Putamen (tissue), 1 donor: ENCODE measurements around the gene CPED1.
"Not testable (repeated sequence)": the region's sequence is repeated elsewhere in the genome, so short reads cannot be mapped to it uniquely, and the experiment has no call there.

Source experiments
- DNase-seq: peaks from one replicate; pipeline ENCODE4 v3.0.0-alpha.2; 2016; ENCODE audit warnings: low spot score

CPED1 gene

DNA sequence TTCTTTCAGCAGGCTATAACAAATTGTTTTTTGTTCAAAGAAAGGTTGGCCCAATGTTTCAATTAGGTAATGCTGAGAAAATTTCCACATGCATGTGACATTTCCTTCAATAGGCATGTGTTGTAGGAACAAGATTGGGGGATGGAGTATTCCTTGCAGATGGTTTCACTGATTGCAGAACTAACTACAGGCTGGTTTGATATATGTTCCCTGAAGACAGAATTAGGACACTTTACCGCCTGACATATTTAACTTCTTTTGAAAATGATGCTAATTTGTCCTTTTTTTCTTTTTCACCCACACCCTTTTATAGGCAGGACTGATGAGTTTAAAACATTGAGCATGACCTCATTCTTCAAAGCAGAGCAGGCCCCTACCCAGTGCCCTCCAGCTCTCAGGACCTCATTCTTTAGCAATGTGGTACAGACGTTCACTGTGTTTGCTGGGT, 163.3 kb downstream of the CPED1 start:
- DNase-seq, result peak; percentile 7

DNA sequence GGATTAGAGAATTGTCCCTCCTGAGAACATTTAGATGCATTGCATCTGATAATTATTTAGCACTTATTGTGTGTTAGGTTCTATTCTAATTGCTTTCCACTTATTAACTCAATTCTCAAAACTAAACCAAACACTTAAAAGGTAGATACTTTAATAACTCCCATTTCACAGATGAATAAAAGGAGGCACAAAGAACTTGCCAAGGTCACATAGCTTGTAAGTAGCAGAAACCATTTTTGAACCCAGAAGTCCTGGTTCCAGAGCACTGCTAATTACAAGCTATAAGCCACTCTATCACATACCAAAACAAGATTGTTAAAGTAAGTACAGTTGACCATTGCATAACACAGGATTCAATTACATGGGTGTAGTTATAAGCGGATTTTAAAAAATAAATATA, 164.9 kb downstream of the CPED1 start:
- DNase-seq, result no peak

DNA sequence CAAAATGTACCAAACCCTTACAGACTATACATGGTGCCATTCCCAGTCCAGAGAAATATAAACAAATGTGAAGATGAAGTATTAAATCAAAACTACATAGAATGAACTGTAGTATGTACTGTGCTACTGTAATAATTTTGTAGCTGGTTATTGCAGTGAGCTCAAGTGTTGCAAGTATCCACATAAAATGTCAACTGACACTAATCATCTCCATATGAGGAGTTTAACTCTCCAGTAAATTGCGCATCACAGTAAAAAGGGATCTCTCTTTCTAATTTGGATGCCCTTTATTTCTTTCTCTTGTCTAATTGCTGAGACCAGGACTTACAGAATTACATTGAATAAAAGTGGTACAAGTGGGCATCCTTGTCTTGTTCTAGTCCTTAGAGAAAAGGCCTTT, 165.5 kb downstream of the CPED1 start:
- no peak for DNase-seq

GRCh38 chr7:121156825-121157224, 168.3 kb downstream of the CPED1 start:
- no peak for DNase-seq

- DNase-seq, result no peak
These were observed 168.8 kb downstream of the CPED1 start for GRCh38 chr7:121157341-121157751.

DNA sequence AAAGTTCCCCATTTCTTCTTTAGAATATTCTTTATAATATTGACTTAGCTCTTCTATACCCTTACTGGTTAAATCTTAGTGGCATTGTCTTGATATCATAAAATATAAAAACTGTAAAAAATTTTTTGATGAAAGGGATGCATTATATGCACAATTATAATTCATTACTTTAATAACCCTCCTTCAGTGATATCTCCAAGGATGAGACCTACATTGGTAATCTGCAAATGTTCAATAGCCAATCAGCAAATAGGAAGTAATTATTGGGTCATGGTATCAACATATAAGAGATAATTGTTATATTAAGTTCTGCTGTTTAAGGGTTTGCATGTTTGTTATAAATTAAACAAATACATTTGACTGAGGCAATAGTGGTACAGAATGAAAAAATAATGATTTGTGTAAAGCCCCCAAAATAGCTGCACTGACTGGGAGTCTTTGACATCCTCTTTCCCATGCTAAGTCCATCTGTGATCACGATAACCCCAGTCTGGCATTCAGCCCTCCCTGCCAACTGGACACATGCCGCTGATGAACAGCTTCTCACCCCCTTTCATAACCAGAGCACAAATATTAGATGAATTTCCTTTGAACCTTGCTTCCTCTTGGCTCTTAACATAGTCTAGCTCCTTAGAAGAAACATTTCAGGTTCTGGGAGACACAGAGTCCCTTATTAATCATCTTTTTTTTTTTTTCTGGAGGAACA, 169.5 kb downstream of the CPED1 start:
- no peak for DNase-seq

- DNase-seq, result no peak
These were observed 170.2 kb downstream of the CPED1 start for GRCh38 chr7:121158665-121159064.

GRCh38 chr7:121159553-121159952, 171.0 kb downstream of the CPED1 start:
- no peak for DNase-seq

DNA sequence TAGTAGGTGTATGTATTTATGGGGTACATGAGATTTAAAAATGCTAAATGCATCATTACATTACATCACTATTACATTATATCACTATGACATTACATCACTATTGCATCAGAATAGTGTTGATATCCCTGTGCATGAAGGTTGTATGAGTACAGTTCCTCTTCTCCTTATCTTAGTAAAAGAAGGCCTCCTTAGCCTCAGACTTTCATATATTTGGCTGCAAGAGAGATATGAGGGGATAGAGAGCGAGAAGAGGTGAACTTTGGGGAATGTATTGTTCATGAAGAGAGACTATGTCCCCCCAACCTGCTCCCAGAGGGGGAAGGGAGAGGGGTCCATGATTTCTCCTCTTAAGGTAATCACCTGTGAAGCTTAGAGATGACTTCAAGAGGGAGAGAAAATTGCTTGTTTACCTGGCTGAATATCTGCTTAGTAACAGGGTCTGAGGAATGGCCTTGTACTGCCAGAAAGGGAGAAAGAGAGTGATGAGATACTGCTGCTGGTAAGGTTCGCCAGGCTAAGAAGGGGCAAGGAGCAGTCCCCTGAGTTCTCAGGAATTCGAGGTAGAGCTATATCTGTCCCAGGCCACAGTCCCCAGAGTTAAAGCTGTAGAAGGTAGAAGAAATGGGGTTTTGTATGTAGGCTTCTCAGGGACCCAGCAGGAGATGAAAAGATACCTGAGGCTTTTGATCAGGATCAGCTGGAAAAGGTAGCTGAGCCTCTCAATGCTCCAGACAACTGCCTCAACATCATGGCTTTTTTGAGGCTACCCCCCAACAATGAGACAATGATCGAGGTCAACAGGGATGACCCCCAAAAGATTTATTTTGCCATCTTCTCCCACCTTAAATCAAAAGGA, 171.9 kb downstream of the CPED1 start:
- DNase-seq, result no peak

GRCh38 chr7:121163699-121164098, 175.2 kb downstream of the CPED1 start:
- no peak for DNase-seq

GRCh38 chr7:121164247-121164646, 175.7 kb downstream of the CPED1 start:
- no peak for DNase-seq

DNA sequence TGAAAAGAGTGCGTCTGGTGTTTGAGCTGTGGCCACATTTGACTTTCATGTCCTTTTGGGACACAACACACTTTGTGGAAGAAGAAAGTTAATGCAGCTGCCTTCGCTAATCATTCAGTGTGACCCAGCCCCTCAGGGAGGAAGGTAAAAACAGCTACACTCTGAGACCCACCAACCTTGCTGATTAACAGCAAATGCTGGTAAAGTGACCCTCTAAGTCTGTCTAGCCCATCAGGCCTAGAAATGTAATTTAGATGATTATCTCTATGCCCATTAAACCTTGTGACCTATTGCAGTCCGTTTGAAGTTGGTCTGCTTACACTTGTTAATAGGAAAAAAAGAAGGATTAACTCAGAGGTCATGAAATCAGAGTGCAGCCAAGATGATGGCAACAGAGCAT, 178.4 kb downstream of the CPED1 start:
- DNase-seq, result no peak

DNA sequence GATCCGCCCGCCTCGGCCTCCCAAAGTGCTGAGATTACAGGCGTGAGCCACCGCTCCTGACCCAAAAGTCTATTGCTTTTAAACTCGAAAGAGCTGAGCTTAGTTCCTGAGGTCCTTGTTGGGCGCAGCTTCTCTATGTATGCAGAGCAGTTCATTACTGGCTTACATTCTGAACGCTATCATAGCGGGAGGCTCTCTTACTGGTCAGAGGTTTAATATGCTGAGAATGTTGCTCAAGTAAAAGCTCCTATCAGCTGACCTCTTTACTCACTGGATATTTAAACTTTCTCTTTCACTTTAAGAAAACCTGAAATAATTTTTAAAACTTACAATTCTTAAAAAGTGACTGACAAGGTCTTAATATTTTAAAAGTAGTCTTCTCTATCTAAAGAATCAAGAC, 179.5 kb downstream of the CPED1 start:
- no peak for DNase-seq

GRCh38 chr7:121169469-121169868, 181.0 kb downstream of the CPED1 start:
- no peak for DNase-seq

DNA sequence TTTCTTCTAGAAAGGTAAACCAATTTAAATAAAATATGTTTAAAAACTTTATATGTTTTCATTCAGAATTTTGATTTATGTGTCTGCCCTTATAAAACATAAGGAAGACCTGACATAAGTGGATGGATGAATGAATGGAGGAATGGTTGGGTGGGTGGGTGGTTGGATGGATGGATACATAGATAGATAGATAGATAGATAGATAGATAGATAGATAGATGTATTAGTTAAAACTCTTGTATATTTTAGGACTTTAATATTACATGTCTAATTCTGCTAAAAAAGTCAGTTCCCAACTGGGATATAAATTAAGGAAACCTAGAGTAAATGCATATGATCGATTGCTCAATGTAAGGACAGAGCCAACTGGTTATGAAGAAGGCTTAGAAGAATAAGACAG, 184.0 kb downstream of the CPED1 start:
- DNase-seq, result no peak

DNA sequence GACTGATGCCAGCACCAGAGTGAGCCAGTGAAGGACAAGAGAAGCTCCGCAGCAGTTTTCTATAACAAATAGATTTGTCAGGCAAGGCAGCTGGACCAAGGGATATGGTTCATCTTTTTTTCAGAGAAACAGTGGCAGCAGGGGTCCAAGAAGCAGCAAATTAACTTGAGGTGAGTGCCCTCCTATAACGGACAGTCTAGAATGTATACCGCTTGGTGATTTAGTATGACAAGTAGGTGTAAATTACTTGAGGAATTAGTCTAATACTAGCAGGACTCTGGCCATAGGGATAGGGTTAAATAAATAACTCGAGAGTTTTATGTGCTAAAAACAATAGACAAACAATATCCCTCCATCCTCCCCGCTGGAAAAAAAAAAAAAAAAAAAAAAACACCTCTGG, 187.3 kb downstream of the CPED1 start:
- no peak for DNase-seq

DNA sequence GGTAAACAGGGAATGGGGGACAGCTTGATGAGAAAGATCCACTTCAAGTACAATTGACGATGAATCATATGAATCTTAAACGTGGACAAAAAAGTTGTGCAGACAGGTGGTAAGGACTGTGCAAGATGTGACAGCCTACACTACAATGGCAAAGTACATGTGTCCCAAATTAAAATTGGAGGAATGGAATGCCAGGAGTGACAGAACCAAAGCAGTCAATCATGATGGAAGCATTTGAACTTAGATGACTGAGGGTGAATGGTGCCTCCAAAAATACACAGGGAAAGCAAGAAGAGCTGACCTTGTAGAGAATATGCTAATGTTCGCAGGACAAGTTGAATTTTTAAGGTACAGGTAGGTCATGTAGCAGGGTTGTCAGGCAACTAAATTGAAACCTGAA, 189.9 kb downstream of the CPED1 start:
- DNase-seq, result no peak

GRCh38 chr7:121178869-121179497, 190.5 kb downstream of the CPED1 start:
- DNase-seq, result no peak

DNA sequence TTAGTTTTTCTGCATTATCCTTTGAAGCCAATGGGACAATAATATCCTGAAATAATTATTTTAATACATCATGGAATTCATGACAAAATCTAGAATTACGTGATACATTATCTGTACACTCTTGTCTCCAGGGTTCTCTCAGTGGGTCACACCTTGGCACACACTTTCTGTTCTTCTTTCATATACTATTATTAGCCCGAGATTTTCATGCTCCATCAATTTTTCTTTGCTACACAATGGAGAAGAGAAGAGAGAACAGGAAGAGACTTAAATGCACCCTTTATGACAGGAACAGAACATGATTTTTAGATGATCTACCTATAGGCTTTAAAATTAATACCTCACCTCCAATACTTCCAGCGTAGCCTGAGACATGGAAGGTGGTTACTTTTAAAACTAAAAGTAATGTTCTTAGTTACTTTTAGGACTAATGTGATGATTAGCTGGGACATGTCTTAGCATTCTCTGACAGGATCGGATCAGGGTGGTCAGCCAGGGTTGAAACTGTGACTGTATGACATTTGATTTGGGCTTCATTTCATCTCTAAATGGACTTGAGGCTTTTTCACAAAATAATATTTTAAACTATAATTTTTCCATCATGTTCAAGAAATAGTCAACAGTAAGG, 192.0 kb downstream of the CPED1 start:
- no peak for DNase-seq

DNA sequence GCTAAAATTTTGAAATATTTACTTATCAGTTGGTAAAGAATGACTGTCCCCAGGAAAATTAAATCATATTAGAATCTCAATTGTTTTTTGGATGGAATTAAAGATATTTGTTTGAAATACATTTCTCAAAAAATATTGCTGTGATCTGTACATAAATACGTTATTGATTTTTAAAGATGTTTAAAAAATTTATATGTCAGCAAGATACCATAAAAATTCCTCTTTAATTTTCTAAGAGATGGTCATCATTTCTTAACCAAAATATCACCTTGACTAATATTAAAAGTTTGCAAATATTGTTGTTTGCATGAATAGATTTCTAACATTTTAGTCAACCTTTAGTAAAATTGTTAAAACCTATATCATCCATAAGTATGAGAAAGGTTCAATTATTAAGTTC, 192.8 kb downstream of the CPED1 start:
- DNase-seq, result no peak

- DNase-seq, result no peak
These were observed 193.8 kb downstream of the CPED1 start for GRCh38 chr7:121182281-121182680.

DNA sequence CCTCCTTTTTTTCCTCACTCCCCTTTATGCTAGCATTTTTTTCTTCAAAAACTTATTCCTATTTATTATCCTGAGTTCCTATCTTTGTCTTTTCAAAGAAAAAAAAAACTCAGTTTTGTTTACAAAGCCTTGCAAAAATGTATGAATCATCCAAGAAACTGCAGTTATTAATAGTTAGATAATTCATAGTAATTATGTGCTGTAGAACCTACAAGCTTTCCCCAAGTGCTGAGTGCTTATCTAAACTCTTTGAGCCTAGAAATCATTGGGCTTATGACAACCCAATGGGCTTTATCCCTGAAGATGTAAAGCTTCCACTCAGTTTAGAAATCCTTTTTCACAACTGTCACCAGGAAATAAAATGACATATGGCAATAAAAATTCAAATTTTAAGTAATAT, 194.4 kb downstream of the CPED1 start:
- no peak for DNase-seq

DNA sequence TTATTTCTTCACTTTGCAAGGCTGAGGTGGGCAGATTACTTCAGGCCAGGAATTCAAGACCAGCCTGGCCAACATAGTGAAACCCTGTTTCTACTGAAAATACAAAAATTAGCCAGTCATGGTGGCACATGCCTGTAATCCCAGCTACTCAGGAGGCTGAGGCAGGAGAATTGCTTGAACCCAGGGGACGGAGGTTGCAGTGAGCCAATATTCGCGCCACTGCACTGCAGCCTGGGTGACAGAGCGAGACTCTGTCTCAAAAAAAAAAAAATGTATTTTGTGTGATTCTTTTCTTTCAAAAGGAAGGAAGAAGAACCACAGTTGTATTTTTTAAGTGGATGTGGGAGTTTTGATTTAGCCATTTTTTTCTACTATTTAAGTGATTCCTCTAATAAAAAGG, 195.4 kb downstream of the CPED1 start:
- DNase-seq, result not testable (repeated sequence)
